Activated B cell treated with CpG ODN at 0.5 μM for 24 hours (primary cell): ENCODE measurements around the gene FARP1. TPM values are rescaled to one million over a fixed set of nuclear protein-coding genes. Genes with fewer than 3 reads are reported as not detected.

ENCODE experiments used
- ATAC-seq: fragments of 200-7000 bp; cut with Tn5 transposase; one replicate; pipeline ENCODE4 v1.10.0; 2021; ENCODE audit warnings: low read depth, mild to moderate bottlenecking, moderate library complexity
- CTCF ChIA-PET: fragments of 350-600 bp; sonication (Branson Sonifier 250); formaldehyde crosslinking; loops from one replicate; lab custom pipeline; 2021; ENCODE audit warnings: antibody characterized with exemption; lab: Charles Lee
- POLR2A ChIA-PET: fragments of 350-600 bp; sonication (Branson Sonifier 250); formaldehyde crosslinking; loops from one replicate; lab custom pipeline; 2021; ENCODE audit warnings: antibody characterized with exemption; lab: Charles Lee
- DNase-seq: peaks from one replicate; pipeline ENCODE4 v3.0.0; 2022
- H3K27ac Mint-ChIP-seq: one replicate; pipeline ENCODE4 v1.8.0; 2020; ENCODE audit warnings: mixed read lengths
- H3K27me3 Mint-ChIP-seq: one replicate; pipeline ENCODE4 v1.8.0; 2021; ENCODE audit warnings: mixed read lengths
- H3K36me3 Mint-ChIP-seq: one replicate; pipeline ENCODE4 v1.8.0; 2021; ENCODE audit warnings: low read depth, mixed read lengths
- H3K4me1 Mint-ChIP-seq: one replicate; pipeline ENCODE4 v1.8.0; 2021; ENCODE audit warnings: mixed read lengths
- H3K4me3 Mint-ChIP-seq: one replicate; pipeline ENCODE4 v1.8.0; 2020; ENCODE audit warnings: mild to moderate bottlenecking, mixed read lengths
- H3K9me3 Mint-ChIP-seq: one replicate; pipeline ENCODE4 v1.8.0; 2020; ENCODE audit warnings: mixed read lengths
- intact Hi-C: fragments of 100-400 bp; cut with micrococcal nuclease; formaldehyde crosslinking; loops from one replicate; pipeline ENCODE4 v1.15.1; 2024
- total RNA-seq: library from RNA; stranded (reverse); gene quantifications from 2 replicates; pipeline ENCODE4 v1.2.3, GENCODE V29; 2022
- TF ChIP-seq, protein P1 (sequence below): fragments of 200-600 bp; IDR thresholded peaks from one replicate; pipeline ENCODE4 v1.8.0; 2022; ENCODE audit warnings: antibody characterized with exemption, mild to moderate bottlenecking

FARP1 gene
- total RNA-seq, 1 donor from 2014 or later, result 2.1 TPM

- H3K27ac Mint-ChIP-seq, result no peak overlapping the region
- CTCF ChIA-PET, result interaction anchor here (1.2 kb wide), 1 partner anchor 28 kb away, joined by 3 read pairs; no protein-coding TSS in a partner anchor
- intact Hi-C loops, result no loop called here
- DNase-seq, result no peak
- ATAC-seq, result no peak
- TF ChIP-seq, protein P1, sequence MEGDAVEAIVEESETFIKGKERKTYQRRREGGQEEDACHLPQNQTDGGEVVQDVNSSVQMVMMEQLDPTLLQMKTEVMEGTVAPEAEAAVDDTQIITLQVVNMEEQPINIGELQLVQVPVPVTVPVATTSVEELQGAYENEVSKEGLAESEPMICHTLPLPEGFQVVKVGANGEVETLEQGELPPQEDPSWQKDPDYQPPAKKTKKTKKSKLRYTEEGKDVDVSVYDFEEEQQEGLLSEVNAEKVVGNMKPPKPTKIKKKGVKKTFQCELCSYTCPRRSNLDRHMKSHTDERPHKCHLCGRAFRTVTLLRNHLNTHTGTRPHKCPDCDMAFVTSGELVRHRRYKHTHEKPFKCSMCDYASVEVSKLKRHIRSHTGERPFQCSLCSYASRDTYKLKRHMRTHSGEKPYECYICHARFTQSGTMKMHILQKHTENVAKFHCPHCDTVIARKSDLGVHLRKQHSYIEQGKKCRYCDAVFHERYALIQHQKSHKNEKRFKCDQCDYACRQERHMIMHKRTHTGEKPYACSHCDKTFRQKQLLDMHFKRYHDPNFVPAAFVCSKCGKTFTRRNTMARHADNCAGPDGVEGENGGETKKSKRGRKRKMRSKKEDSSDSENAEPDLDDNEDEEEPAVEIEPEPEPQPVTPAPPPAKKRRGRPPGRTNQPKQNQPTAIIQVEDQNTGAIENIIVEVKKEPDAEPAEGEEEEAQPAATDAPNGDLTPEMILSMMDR, result no peak
- H3K27me3 Mint-ChIP-seq, result no peaks in the 10 kb centered on the region
- H3K4me3 Mint-ChIP-seq, result no peak overlapping the region
- peaks cover 63% of the 10 kb centered on the region for H3K36me3 Mint-ChIP-seq
- no peaks in the 10 kb centered on the region for H3K9me3 Mint-ChIP-seq
- H3K4me1 Mint-ChIP-seq, result peaks cover 24% of the 10 kb centered on the region
- POLR2A ChIA-PET, result no interaction called here
Measured at GRCh38 chr13:98473135-98473787, 330.4 kb downstream of the FARP1 start.

DNA sequence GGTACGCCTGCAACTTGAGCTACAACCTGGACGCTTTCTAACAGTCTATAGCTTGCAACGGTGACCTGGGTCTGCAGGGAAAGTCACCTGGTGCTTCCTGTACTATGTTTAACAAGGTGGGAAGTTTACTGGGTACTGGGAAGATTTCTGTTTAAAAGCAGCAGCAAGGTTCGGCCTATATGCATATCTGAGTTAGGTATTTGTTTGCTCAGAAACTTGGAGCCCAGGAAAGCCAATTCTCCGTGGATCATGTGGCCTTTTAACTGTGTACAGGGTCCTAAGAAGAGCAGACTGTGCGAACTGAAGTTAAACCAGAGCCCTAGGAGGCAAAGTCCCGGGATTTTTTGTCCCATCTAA, 330.9 kb downstream of the FARP1 start:
- Mint-ChIP-seq H3K9me3 (no peaks in the 10 kb centered on the region), H3K4me1 (peaks cover 29% of the 10 kb centered on the region), H3K4me3 (no peak overlapping the region), H3K27ac (no peak overlapping the region), H3K36me3 (peaks cover 60% of the 10 kb centered on the region), H3K27me3 (no peaks in the 10 kb centered on the region)
- POLR2A ChIA-PET, result no interaction called here
- TF ChIP-seq, protein P1, result no peak
- no peak for DNase-seq
- CTCF ChIA-PET, result no interaction called here
- intact Hi-C loops, result no loop called here
- ATAC-seq, result no peak

DNA sequence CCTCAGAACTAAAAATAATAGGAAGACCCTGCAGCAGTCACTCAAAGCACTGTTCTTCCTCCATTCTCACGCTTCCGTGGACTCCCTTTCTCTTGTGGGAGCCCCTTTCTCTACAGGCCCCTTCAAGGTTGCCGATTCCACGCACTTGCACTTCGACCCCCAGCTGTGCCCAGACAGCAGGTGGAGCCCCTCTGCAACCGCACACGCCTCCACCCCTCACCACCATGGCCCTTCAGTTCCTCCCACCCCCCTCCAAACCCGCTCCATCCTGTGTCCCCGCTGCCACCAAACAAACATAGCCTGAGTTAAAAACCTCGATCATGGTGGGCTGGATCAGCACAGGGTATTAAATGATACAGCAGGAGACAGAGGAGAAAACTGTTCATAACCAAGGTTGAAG, 331.4 kb downstream of the FARP1 start:
- H3K36me3 Mint-ChIP-seq, result peaks cover 60% of the 10 kb centered on the region
- TF ChIP-seq, protein P1, result no peak
- H3K4me3 Mint-ChIP-seq, result no peak overlapping the region
- no peaks in the 10 kb centered on the region for H3K27me3 Mint-ChIP-seq
- H3K27ac Mint-ChIP-seq, result peak overlapping the region; percentile 9
- ATAC-seq (no peak), DNase-seq (no peak)
- H3K4me1 Mint-ChIP-seq, result peaks cover 33% of the 10 kb centered on the region
- intact Hi-C loops, result no loop called here
- H3K9me3 Mint-ChIP-seq, result no peaks in the 10 kb centered on the region
- CTCF ChIA-PET, result interaction anchor here (1.5 kb wide), 1 partner anchor 179 kb away, joined by 4 read pairs; no protein-coding TSS in a partner anchor
- POLR2A ChIA-PET, result interaction anchor here (0.6 kb wide), 1 partner anchor 30 kb away, joined by 3 read pairs; no protein-coding TSS in a partner anchor

- no peak overlapping the region for H3K4me3 Mint-ChIP-seq
- DNase-seq (no peak), ATAC-seq (no peak)
- H3K4me1 Mint-ChIP-seq, result peaks cover 38% of the 10 kb centered on the region
- POLR2A ChIA-PET, result interaction anchor here (0.6 kb wide), 1 partner anchor 29 kb away, joined by 3 read pairs; no protein-coding TSS in a partner anchor
- H3K36me3 Mint-ChIP-seq, result peaks cover 58% of the 10 kb centered on the region
- TF ChIP-seq, protein P1, result no peak
- no peak overlapping the region for H3K27ac Mint-ChIP-seq
- intact Hi-C loops, result no loop called here
- CTCF ChIA-PET, result interaction anchor here (1.5 kb wide), 1 partner anchor 178 kb away, joined by 4 read pairs; no protein-coding TSS in a partner anchor
- no peaks in the 10 kb centered on the region for H3K9me3 Mint-ChIP-seq
- H3K27me3 Mint-ChIP-seq, result no peaks in the 10 kb centered on the region
Measured at GRCh38 chr13:98474761-98475160, 331.9 kb downstream of the FARP1 start.

DNA sequence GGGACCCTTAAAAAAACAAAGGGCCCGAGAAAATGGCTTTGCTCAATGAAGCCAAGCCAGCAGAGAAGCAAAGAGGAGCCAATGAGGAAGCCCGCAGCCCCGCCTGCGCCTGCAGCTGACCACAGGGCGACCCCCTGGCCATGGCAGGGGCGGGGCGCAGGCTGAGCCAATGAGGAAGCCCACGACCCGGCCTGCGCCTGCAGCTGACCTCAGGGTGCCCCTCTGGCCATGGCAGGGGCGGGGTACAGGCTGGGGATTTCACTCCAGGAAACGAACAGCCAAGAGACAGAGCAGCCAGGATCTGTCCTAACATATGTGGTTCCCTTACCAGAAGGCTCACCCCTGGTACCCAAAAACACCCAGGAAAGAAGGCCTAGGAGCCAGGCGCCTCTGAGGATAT, 332.6 kb downstream of the FARP1 start:
- H3K27ac Mint-ChIP-seq, result no peak overlapping the region
- no peak for DNase-seq
- no peaks in the 10 kb centered on the region for H3K9me3 Mint-ChIP-seq
- intact Hi-C loops, result no loop called here
- TF ChIP-seq, protein P1, result no peak
- no peaks in the 10 kb centered on the region for H3K27me3 Mint-ChIP-seq
- peaks cover 41% of the 10 kb centered on the region for H3K4me1 Mint-ChIP-seq
- peaks cover 58% of the 10 kb centered on the region for H3K36me3 Mint-ChIP-seq
- ATAC-seq, result no peak
- H3K4me3 Mint-ChIP-seq, result no peak overlapping the region
- POLR2A ChIA-PET, result interaction anchor here (0.5 to 1.7 kb wide), 4 partner anchors 12 to 101 kb away, joined by 3 to 22 read pairs (median 5); partner anchors contain the start of gene STK24
- CTCF ChIA-PET, result interaction anchor here (0.6 to 1.5 kb wide), 4 partner anchors 9 to 221 kb away, joined by 3 to 4 read pairs (median 3); no protein-coding TSS in a partner anchor
